ENCODE results near the gene P2RX3.

P2RX3 gene

GRCh38 chr11:57417056-57417455 lies 78.9 kb downstream of the P2RX3 start:
- Histone ChIP-seq H3K36me3 (replicated peaks) (peaks cover 21% of the 10 kb centered on the region), H3K9me3 (no peaks in the 10 kb centered on the region), H3K4me3 (no peak overlapping the region), H3K27me3 (ENCODE audit: low read depth) (no peaks in the 10 kb centered on the region), H3K4me1 (no peaks in the 10 kb centered on the region)
- no peak for DNase-seq (ENCODE audit: low spot score in 2 of 2)
- in situ Hi-C loops (cut with MboI; ENCODE audit: low sequenced_read_pairs): no loop called here

GRCh38 chr11:57418131-57418530 lies 80.0 kb downstream of the P2RX3 start:
- Histone ChIP-seq H3K9me3 (no peaks in the 10 kb centered on the region), H3K4me1 (no peaks in the 10 kb centered on the region), H3K27me3 (ENCODE audit: low read depth) (no peaks in the 10 kb centered on the region), H3K36me3 (replicated peaks) (peaks cover 19% of the 10 kb centered on the region), H3K4me3 (no peak overlapping the region)
- in situ Hi-C loops (cut with MboI; ENCODE audit: low sequenced_read_pairs): no loop called here
- DNase-seq (ENCODE audit: low spot score in 2 of 2): no peak

- H3K4me3 ChIP-seq: no peak overlapping the region
- in situ Hi-C loops (cut with MboI; ENCODE audit: low sequenced_read_pairs): no loop called here
- DNase-seq (ENCODE audit: low spot score in 2 of 2): no peak
- no peaks in the 10 kb centered on the region for H3K9me3 ChIP-seq
- peaks cover 19% of the 10 kb centered on the region for H3K36me3 ChIP-seq (replicated peaks)
- H3K27me3 ChIP-seq (ENCODE audit: low read depth): no peaks in the 10 kb centered on the region
- H3K4me1 ChIP-seq: no peaks in the 10 kb centered on the region
Measured at GRCh38 chr11:57419146-57419545, 81.0 kb downstream of the P2RX3 start.

GRCh38 chr11:57421066-57421465 lies 82.9 kb downstream of the P2RX3 start:
- DNase-seq (ENCODE audit: low spot score in 2 of 2): no peak
- in situ Hi-C loops (cut with MboI; ENCODE audit: low sequenced_read_pairs): no loop called here
- H3K27me3 ChIP-seq (ENCODE audit: low read depth): no peaks in the 10 kb centered on the region
- peaks cover 2% of the 10 kb centered on the region for H3K4me1 ChIP-seq
- no peak overlapping the region for H3K4me3 ChIP-seq
- peaks cover 19% of the 10 kb centered on the region for H3K36me3 ChIP-seq (replicated peaks)
- H3K9me3 ChIP-seq: no peaks in the 10 kb centered on the region

- no peak overlapping the region for H3K4me3 ChIP-seq
- H3K27me3 ChIP-seq (ENCODE audit: low read depth): no peaks in the 10 kb centered on the region
- H3K9me3 ChIP-seq: no peaks in the 10 kb centered on the region
- H3K4me1 ChIP-seq: peaks cover 9% of the 10 kb centered on the region
- in situ Hi-C loops (cut with MboI; ENCODE audit: low sequenced_read_pairs): no loop called here
- H3K36me3 ChIP-seq (replicated peaks): peaks cover 13% of the 10 kb centered on the region
- no peak for DNase-seq (ENCODE audit: low spot score in 2 of 2)
Measured at GRCh38 chr11:57421805-57422204, 83.7 kb downstream of the P2RX3 start.

Measured in HAP-1 (cell line).